HAP-1 (cell line): ENCODE results near the gene JARID2.
A peak's percentile ranks its signal among the peaks of the same experiment; 100 is the strongest.
"Not testable (repeated sequence)": the region's sequence is repeated elsewhere in the genome, so short reads cannot be mapped to it uniquely, and the experiment has no call there.

Experiments
- DNase-seq, 2 experiments: peaks; one replicate each; pipeline ENCODE4 v3.0.0-alpha.2; 2016 to 2020; ENCODE audit warnings: low spot score in 2 of 2
- H3K27me3 ChIP-seq: fragments of 250-450 bp; sonication (Bioruptor Pico); 2 replicates; pipeline ENCODE4 v1.5.1; 2020; ENCODE audit warnings: low read depth, mild to moderate bottlenecking, moderate library complexity
- H3K36me3 ChIP-seq: fragments of 250-450 bp; sonication (Bioruptor Pico); replicated peaks from 2 replicates; pipeline ENCODE4 v1.5.1; 2020; ENCODE audit warnings: mild to moderate bottlenecking
- H3K4me1 ChIP-seq: fragments of 250-450 bp; sonication (Bioruptor Pico); 2 replicates; pipeline ENCODE4 v1.5.1; 2020; ENCODE audit warnings: mild to moderate bottlenecking
- H3K4me3 ChIP-seq: fragments of 250-450 bp; sonication (Bioruptor Pico); 2 replicates; pipeline ENCODE4 v1.5.1; 2020; ENCODE audit warnings: mild to moderate bottlenecking, moderate library complexity
- H3K9me3 ChIP-seq: fragments of 250-450 bp; sonication (Bioruptor Pico); 2 replicates; pipeline ENCODE4 v1.5.1; 2020; ENCODE audit warnings: mild to moderate bottlenecking, moderate library complexity
- in situ Hi-C: fragments of 300-500 bp; cut with MboI; formaldehyde crosslinking; loops from 3 replicates; pipeline ENCODE4 v1.14.3; 2020; ENCODE audit warnings: low sequenced_read_pairs, inconsistent platforms, mixed read lengths

JARID2 gene

GRCh38 chr6:15310680-15311079 lies 64.8 kb downstream of the JARID2 start:
- H3K9me3 ChIP-seq: no peaks in the 10 kb centered on the region
- H3K36me3 ChIP-seq: no peaks in the 10 kb centered on the region
- no peak overlapping the region for H3K4me3 ChIP-seq
- no peaks in the 10 kb centered on the region for H3K27me3 ChIP-seq
- in situ Hi-C loops: no loop called here
- H3K4me1 ChIP-seq: peaks cover 4% of the 10 kb centered on the region; the same call in 1 of the 2 replicates
- no peak for DNase-seq

- no peaks in the 10 kb centered on the region for H3K36me3 ChIP-seq
- no peaks in the 10 kb centered on the region for H3K9me3 ChIP-seq
- H3K4me3 ChIP-seq: no peak overlapping the region
- H3K27me3 ChIP-seq: no peaks in the 10 kb centered on the region
- peaks cover 4% of the 10 kb centered on the region; the same call in 1 of the 2 replicates for H3K4me1 ChIP-seq
- DNase-seq: no peak
- in situ Hi-C loops: no loop called here
Measured at GRCh38 chr6:15312500-15312899, 66.6 kb downstream of the JARID2 start.

GRCh38 chr6:15313367-15313766 lies 67.5 kb downstream of the JARID2 start:
- Histone ChIP-seq H3K4me3 (no peak overlapping the region), H3K4me1 (peaks cover 7% of the 10 kb centered on the region), H3K27me3 (no peaks in the 10 kb centered on the region), H3K36me3 (no peaks in the 10 kb centered on the region), H3K9me3 (no peaks in the 10 kb centered on the region)
- in situ Hi-C loops: no loop called here
- no peak for DNase-seq

- Histone ChIP-seq H3K4me1 (peaks cover 8% of the 10 kb centered on the region), H3K9me3 (no peaks in the 10 kb centered on the region), H3K36me3 (no peaks in the 10 kb centered on the region), H3K27me3 (no peaks in the 10 kb centered on the region), H3K4me3 (no peak overlapping the region)
- DNase-seq: no peak
- in situ Hi-C loops: no loop called here
Measured at GRCh38 chr6:15316754-15317153, 70.9 kb downstream of the JARID2 start.

GRCh38 chr6:15317251-15317650 lies 71.4 kb downstream of the JARID2 start:
- Histone ChIP-seq H3K9me3 (no peaks in the 10 kb centered on the region), H3K4me3 (no peak overlapping the region), H3K27me3 (no peaks in the 10 kb centered on the region), H3K4me1 (peaks cover 8% of the 10 kb centered on the region), H3K36me3 (no peaks in the 10 kb centered on the region)
- in situ Hi-C loops: no loop called here
- no peak for DNase-seq

GRCh38 chr6:15317934-15318902 lies 72.3 kb downstream of the JARID2 start:
- in situ Hi-C loops: no loop called here
- no peak overlapping the region for H3K4me3 ChIP-seq
- H3K36me3 ChIP-seq: no peaks in the 10 kb centered on the region
- DNase-seq: peak; percentile 19 to 54
- H3K27me3 ChIP-seq: no peaks in the 10 kb centered on the region
- peaks cover 8% of the 10 kb centered on the region for H3K4me1 ChIP-seq
- no peaks in the 10 kb centered on the region for H3K9me3 ChIP-seq

- Histone ChIP-seq H3K36me3 (no peaks in the 10 kb centered on the region), H3K4me3 (no peak overlapping the region), H3K4me1 (peaks cover 11% of the 10 kb centered on the region), H3K9me3 (no peaks in the 10 kb centered on the region), H3K27me3 (no peaks in the 10 kb centered on the region)
- DNase-seq: no peak
- in situ Hi-C loops: no loop called here
Measured at GRCh38 chr6:15319677-15320076, 73.8 kb downstream of the JARID2 start.

- peaks cover 11% of the 10 kb centered on the region for H3K4me1 ChIP-seq
Measured at GRCh38 chr6:15320693-15321092, 74.8 kb downstream of the JARID2 start.

GRCh38 chr6:15322184-15322583 lies 76.3 kb downstream of the JARID2 start:
- no peaks in the 10 kb centered on the region for H3K9me3 ChIP-seq
- H3K36me3 ChIP-seq: no peaks in the 10 kb centered on the region
- H3K4me1 ChIP-seq: peaks cover 11% of the 10 kb centered on the region
- H3K27me3 ChIP-seq: no peaks in the 10 kb centered on the region
- no peak for DNase-seq
- in situ Hi-C loops: no loop called here
- no peak overlapping the region for H3K4me3 ChIP-seq

More at GRCh38 chr6:15320693-15321092, 74.8 kb downstream of the JARID2 start:
- Histone ChIP-seq H3K27me3 (no peaks in the 10 kb centered on the region), H3K4me3 (no peak overlapping the region), H3K36me3 (no peaks in the 10 kb centered on the region), H3K9me3 (no peaks in the 10 kb centered on the region)
- in situ Hi-C loops: no loop called here
- no peak for DNase-seq

GRCh38 chr6:15322781-15323536 lies 77.1 kb downstream of the JARID2 start:
- Histone ChIP-seq H3K9me3 (no peaks in the 10 kb centered on the region), H3K27me3 (no peaks in the 10 kb centered on the region), H3K36me3 (no peaks in the 10 kb centered on the region), H3K4me1 (peaks cover 11% of the 10 kb centered on the region), H3K4me3 (no peak overlapping the region)
- in situ Hi-C loops: no loop called here
- DNase-seq: no peak

GRCh38 chr6:15323611-15324010 lies 77.7 kb downstream of the JARID2 start:
- DNase-seq, in situ Hi-C loops, H3K9me3 ChIP-seq, H3K27me3 ChIP-seq, H3K4me3 ChIP-seq, H3K36me3 ChIP-seq, H3K4me1 ChIP-seq: not testable (repeated sequence)

- no peaks in the 10 kb centered on the region for H3K27me3 ChIP-seq
- no peaks in the 10 kb centered on the region for H3K9me3 ChIP-seq
- in situ Hi-C loops: no loop called here
- no peak overlapping the region for H3K4me3 ChIP-seq
- H3K4me1 ChIP-seq: peaks cover 12% of the 10 kb centered on the region
- peak in 1 of 2 experiments; percentile 11 for DNase-seq
- no peaks in the 10 kb centered on the region for H3K36me3 ChIP-seq
Measured at GRCh38 chr6:15324427-15324985, 78.6 kb downstream of the JARID2 start.

- Histone ChIP-seq H3K4me1 (peaks cover 17% of the 10 kb centered on the region), H3K27me3 (no peaks in the 10 kb centered on the region), H3K9me3 (no peaks in the 10 kb centered on the region), H3K4me3 (no peak overlapping the region), H3K36me3 (no peaks in the 10 kb centered on the region)
- DNase-seq: no peak
- in situ Hi-C loops: no loop called here
Measured at GRCh38 chr6:15325540-15325955, 79.7 kb downstream of the JARID2 start.
